Anterior cingulate cortex (tissue), 58 donors: ENCODE results near the gene NLN.
A peak's percentile ranks its signal among the peaks of the same experiment; 100 is the strongest.
"Not testable (repeated sequence)": the region's sequence is repeated elsewhere in the genome, so short reads cannot be mapped to it uniquely, and the experiment has no call there.

Experiments
- DNase-seq, 58 donors: peaks; one replicate each; lab custom pipeline; 2025; lab: John Stamatoyannopoulos, UW

Gene NLN

DNA sequence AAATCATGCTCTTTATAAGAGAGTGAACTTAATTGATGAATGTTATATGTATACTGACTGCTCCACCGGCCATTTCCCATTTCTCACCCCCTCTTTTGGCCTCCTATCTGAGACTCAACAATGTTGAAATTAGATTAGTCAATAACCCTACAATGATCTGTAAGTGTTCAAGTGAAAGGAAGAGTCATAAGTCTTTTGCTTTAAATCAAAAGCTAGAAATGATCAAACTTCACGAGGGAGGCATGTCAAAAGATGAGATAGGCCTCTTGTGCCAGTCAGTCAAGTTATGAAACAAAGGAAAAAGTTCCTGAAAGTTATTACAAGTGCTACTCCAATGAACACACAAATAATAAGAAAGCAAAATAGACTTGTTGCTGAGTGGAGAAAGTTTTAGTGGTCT is 83.1 kb downstream of the NLN start:
- no peak for DNase-seq

DNA sequence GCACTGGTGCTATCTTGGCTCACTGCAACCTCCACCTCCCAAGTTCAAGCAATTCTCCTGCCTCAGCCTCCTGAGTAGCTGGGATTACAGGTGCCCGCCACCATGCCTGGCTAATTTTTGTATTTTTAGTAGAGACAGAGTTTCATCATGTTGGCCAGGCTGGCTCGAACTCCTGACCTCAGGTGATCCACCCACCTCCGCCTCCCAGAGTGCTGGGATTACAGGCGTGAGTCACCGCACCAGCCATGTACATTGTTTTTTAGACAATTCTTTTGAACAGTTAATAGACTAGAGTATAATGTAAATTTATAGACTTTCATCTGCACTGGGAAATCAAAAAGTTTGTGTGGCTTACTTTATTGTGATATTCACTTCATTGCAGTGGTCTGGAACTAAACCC is 85.5 kb downstream of the NLN start:
- not testable (repeated sequence) for DNase-seq

DNA sequence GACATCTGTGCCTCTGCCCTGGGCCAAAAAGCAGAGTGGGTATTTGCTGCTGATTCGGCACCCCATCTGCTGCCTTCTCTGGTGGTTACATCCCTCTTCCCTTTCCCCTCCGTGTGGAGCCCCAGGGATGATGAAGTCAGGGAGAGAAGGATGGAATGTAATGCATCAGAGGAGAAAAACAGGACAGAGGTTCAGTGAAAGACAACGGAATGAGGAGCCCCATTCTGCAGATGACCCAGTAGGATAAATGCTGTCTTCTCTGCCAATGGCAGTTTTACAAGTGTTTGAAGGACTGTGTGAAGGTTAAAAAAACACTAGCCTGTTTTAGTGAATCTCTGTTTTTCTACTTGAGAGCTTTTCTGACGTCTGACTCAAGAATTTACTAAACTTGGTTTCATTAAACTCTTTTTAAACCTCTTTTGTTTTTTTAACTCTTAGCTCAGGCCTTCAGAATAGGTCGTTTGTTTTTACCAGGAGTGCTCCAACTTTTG is 86.3 kb downstream of the NLN start:
- peak in 3 of 58 donors; percentile 10 to 17 (median 15) for DNase-seq

DNA sequence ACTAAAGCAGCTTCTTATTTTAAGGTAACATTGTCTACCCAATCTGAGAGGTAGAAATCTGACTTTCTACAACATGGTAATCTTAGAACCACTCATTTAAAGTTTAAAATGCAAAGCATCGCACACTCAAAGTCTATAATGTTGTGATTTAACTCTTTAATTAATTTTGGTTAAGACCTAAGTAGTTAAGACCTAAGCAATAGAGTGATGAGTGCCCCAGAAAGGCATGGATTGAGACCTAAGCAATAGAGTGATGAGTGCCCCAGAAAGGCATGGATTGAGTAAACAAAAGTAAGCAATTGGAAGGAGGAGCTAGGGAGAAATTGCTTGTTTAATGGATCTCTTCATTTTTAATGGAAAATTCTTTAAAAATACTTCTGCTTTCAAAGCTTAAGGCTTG is 86.8 kb downstream of the NLN start:
- no peak for DNase-seq

DNA sequence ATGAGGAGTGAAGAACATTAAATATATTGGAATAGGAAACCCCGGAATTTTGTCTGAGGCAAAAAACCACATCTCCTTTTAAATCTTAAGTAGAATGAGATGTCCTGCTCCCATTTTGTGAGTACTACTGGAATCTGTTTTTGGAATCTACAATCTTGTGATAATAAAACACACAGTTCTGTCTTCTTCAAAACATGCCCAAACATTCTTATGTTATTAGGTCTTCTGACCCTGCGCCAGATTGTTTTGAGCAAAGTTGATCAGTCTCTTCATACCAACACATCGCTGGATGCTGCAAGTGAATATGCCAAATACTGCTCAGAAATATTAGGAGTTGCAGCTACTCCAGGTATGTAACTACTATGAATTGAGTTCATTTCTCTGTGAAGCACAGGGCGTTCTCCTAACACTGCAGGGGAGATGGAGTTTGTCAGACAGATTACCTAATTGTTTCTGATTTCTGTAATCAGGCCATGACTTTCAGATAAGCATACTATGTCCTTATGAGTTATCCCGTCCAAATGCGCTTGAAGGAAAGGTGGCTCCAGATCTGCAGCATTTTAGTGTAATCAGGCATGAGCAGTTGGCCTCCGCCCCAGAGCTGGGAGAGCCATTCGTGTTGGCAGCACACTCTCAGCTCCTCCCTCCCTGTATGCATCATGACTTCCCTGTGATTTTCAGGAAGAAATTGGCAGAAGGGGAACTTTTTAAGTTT is 88.0 kb downstream of the NLN start:
- DNase-seq = peak in 50 of 58 donors; percentile 7 to 84 (median 56)

DNA sequence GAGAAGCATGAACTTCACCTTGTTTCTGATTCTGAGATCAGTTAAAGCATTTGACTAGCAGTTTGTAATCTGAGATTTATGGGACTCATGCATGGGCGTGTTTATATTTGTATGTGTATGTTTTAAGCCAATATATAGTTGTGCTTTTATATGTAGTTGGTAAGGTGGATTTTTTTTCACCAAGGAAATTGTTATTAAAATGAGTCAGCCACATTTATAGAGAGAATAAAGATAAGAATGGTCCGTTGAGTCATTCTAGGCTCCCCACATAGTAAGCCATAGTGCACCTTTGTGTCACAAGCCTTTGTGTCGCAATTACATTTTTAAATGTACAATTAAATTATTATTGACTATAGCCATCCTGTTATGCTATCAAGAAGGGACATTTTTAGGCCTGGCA is 89.0 kb downstream of the NLN start:
- no peak for DNase-seq

DNA sequence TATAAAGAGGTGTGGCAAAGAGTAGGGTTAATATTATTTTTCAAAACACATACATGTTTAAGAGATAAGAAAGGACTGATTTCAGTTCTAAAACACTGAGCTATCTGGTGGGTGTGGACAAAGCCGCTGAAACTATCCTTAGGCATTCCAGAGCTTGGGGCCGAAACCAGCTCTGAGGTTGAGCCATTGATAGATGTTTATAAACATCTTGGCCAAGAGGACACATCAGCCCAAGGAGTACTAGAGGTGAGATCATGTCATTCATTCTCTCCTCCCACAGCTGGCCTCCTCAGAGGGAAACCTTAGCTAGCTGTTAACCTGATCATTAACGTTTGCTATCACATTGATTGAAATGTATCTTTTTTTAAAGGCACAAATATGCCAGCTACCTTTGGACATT is 89.9 kb downstream of the NLN start:
- DNase-seq = no peak

DNA sequence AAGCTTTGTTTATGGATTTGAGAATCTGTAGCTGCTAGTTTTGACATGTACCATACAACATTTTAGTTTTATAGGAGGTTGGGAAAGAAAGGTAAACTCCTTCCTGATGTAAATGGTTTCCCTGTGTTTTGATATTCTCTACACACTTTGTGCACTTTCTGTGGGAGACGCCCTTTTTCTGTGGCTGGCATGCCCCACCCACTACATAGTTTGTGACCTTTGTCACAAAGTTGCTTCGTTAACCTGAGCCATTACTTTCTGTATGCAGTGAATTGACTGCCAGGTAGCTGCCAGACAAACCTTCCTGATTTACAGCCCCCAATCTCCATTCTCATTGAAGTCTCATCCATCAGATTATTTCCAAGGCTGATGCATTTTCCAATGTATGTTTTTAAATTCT is 90.6 kb downstream of the NLN start:
- DNase-seq = no peak

DNA sequence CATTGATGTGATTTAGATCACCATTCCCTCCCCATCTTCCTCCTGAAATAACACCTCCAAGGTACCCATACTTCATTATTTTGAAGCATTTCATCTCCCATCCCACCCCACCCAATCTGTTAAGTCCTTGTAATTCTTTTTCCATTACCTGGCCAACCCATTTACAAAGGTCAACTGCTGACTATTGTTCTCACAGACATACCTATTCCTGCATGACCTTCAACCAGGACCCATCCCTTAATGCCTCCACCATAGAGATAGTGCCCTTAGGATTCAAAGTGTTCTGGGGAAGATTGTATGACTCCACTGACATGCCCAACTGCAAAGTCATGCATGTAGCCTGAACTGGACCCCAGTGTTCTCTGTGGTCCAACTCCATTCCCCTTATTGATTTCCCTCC is 91.2 kb downstream of the NLN start:
- DNase-seq = no peak

DNA sequence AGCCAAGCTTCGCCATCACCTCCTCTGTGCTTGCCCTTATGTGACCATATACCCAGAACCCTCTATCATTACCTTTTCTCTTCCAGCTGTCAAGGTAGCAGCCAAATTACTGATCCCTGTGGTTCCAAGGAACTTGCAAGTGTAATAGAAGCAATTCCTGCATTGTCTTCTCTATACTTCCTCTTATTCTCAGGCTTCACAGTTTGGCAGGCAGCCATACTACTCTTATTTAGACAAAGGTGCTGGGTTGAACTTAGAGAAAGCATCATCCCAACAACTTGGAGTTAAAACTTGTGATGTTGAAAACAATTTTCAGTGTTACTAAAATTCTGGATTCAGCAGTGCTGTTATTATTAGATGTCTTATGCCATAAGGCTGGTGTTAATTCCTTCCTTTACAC is 93.2 kb downstream of the NLN start:
- DNase-seq = no peak

DNA sequence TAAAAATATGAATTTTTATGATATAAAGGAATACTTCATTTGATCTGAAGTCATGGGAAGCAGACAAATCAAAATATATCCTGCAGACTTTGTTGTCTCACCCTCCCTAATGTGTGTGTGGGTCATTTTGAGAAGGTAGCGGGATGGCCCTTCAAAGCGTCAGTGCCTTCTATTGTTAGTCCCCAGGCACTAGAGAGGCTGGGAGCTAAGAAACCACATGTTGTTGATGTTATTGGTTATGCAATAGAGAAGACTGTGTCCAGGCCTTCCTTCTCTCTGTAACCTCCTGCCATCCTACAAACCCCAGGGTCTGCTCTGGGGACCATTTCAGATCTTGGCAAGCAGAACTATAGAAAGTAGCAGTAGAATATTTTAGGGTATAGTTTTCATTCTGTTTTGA is 94.7 kb downstream of the NLN start:
- DNase-seq = peak in 1 of 58 donors; percentile 16

DNA sequence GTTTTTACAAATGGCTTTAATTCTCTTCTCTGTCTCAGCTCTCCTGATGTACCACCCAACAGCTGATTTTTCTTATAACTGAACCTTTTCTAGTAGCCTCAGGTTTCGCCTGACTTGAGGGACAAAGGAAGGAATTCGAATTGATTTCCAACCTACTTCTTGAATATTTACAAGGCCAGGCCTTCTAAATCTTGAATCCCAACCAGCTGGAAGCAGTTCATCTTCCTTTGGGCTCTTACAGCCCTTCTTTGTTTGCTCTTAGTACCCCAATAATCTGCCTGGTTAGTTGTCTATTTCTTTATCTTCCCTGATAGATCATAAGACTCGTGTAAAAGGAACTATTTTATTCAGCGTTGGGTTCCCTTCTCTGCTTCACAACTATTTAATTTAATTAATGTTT is 95.9 kb downstream of the NLN start:
- peak in 1 of 58 donors; percentile 38 for DNase-seq

DNA sequence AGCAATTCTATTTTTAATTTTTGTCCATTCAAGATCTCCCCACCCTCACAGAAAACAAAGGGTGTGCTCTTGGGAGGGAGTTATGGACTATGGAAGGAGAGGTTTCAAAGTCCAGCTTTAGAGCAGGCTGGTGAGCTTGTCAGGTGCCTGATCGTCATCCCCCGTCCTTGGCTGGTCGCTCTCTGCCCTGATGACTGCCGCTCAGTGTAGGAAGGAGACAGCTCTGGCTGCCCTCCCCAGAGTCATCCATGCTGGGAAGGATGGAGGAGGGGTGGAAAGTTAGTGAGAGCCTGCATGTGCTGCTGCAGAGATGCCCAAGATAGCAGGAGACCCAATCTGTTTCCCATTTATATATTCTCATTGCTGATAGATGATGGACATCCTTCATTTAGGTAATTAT is 96.6 kb downstream of the NLN start:
- peak in 45 of 58 donors; percentile 4 to 87 (median 52) for DNase-seq

DNA sequence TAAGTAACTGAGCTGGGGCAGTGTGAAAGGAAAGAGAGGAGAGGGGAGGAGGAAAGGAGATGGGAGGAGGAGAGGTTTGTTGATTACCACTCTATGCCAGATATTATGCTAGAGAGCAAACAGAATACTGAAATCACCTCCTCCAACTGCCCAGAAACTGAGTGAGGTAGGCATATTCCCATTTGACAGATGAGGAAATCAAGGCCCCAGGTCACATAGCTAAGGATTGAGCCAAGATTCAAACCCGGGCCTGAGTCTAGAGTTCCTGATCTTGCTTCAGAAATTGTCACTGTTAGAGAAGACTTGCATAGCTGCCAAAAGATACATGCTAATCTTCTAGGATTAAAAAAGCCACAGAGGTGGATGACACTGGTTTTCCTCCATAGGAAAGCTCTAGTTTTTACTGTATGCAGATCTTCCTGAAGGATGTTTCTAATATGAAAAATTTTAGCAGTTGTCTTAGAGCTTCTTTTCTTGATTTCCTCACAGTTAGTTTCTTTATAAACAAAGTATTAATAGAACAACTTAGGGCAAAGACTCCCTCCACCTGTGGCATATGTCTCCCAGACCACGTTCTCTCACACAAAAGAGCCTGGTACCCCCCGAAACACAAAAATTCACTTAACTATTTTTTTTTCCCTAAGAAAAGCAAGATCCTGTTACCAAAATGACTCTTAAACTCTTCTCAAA is 97.4 kb downstream of the NLN start:
- DNase-seq = no peak

DNA sequence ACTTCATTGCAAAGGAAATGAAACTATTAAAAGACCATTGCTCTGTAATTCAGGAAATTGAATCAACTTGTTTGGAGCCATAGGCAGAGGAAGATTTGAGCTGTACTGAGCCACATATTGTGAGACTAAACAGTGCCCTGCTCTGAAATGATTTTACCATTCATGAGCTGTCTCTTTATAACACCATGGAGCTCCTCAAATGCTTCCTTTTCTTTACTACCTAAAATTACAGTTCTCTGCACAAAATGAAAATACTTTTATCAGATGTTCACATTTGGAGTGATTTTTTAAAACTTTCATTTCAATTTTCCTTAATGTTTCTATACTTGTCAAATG is 97.9 kb downstream of the NLN start:
- no peak for DNase-seq

DNA sequence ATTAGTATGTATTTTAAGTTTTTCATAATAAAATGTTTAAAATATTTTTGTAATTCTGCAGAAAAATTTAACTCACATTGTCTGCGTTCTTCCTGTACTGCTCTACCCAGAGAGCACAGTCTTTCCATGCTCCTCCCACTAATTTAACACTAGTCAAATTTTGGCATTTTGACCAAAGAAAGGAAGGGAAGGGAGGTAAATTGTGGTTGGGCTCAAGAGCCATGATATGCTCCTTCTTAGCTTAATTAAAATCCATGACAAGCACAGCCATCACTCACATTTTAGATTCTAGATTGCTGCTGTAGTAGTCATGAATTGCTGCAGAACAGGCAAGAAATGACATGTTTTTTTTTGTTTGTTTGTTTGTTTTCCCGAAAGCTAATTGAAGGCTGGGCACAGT is 98.4 kb downstream of the NLN start:
- no peak for DNase-seq

DNA sequence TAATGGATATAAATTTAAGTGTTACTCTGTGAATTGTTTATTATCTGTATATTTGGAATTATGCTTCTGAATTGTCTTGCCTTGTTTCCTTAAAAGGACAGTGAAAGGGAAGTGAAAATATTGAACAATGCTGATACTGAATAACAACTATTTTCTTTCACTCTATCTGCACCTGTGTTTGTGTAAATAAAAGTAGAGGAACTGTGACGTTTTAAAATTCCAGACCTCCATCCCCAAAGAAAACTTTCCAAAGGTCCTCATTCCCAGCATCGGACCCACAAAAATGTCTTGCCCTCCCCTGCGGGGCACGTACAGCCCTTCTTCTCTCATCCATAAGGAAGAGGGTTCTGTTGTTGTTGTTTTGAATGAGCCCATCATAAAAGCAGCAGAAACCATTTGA is 100.0 kb downstream of the NLN start:
- no peak for DNase-seq

DNA sequence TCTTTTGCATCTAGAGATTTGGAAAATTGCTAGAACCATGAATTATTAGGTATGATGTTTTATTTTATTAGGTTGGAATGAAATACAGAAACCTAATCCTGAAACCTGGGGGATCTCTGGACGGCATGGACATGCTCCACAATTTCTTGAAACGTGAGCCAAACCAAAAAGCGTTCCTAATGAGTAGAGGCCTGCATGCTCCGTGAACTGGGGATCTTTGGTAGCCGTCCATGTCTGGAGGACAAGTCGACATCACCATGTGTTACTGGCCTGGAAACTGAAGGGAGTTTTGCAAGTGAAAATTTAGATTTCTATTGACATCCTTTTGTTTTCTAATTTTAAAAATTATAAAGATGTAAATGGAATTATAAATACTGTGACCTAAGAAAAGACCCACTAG is 100.7 kb downstream of the NLN start:
- no peak for DNase-seq

DNA sequence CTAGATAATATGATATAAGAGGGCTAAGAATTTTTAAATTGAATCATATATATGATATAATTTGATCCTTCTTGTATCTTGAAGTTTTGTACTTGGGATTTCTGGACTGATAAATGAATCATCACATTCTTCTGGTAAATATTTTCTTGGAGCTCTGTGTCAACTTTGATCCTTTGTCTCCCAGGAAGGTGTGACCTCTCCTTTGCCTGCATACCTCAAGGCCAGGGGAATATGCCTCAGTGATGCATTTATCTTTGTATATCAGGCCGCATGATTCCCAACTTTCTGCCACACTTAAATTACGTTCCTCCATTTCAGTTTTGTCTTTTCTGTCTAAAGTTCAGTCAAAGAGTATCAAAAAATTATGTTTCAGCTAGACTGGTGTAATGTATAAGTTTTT is 101.2 kb downstream of the NLN start:
- no peak for DNase-seq

DNA sequence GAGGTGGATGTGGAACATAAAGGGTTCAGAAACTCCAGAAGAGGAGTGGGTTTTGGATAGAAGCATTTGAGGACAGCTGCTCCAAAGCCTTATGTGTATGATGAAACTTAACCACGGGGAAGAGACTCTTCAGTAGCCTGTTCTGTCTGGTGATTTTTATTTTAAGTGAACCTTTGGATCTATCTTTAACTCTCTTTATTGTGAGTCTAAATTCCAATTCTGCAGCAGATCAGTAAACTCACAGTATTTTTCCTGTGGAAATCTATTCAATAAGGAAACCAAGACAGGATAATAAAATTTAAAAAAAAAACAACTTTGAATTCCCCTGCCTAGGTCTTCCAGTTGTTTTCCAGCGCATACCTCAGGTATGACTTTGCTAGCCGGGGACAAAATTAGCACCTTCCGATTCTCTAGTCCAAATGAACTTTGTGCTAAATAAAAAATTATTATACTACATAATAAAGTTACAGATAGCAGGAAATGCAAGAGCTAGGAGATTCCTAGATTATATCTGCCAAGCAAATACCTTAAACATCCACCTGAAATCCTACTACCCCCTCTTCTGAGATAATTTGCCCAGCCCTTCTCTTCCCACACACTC is 101.9 kb downstream of the NLN start:
- no peak for DNase-seq

DNA sequence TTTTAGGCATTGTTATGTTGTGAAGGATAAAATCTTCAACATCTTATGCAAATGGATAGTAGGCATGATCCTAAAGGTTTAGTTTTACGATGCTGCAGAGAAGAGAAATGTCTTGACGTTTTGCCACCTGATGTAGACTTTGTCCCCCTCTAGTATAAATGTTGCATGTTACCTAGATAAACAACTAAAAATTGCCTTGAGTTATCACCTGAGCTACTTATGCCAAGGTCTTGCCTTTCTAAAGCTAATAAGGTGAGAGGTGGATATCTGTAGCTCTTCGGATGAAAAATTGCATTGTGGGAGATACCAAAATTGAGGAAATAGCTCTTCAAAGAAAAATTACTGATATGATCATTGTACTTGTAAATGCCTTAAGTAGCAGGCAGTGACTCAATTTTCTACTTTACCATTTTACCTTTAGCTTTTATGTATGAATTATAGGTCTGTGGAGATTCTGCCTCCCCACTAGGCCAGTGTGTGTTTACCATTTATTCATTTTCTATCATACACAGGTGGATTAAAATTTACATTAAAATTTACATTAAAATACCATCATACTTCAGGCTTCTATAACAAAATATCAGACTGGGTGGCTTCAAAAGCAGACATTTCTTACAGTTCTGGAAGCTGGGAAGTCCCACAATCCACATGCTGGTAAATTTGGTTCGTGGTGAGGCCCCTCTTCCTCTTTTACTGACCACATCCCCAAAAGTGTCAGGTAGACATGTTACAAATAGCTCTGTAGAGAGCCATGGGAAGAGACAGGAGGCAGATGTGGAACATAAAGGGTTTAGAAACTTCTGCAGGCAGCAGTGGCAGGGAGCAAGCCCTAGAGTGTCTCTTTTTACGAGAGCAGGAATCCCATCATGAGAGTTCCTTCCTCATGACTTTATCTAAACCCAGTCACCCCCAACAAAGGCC is 103.7 kb downstream of the NLN start:
- DNase-seq = no peak
